Activated CD8-positive, alpha-beta memory T cell treated with anti-CD3 and anti-CD28 coated beads, Interleukin-2, amount 50 U/mL, for 1 hour (primary cell): Measurements from ENCODE around the gene ODF2.
"Not testable (repeated sequence)": the region's sequence is repeated elsewhere in the genome, so short reads cannot be mapped to it uniquely, and the experiment has no call there.

Experiments
- DNase-seq: peaks from one replicate; pipeline ENCODE4 v3.0.0-alpha.2; 2020; ENCODE audit errors: extremely low read depth

The ODF2 gene

DNA sequence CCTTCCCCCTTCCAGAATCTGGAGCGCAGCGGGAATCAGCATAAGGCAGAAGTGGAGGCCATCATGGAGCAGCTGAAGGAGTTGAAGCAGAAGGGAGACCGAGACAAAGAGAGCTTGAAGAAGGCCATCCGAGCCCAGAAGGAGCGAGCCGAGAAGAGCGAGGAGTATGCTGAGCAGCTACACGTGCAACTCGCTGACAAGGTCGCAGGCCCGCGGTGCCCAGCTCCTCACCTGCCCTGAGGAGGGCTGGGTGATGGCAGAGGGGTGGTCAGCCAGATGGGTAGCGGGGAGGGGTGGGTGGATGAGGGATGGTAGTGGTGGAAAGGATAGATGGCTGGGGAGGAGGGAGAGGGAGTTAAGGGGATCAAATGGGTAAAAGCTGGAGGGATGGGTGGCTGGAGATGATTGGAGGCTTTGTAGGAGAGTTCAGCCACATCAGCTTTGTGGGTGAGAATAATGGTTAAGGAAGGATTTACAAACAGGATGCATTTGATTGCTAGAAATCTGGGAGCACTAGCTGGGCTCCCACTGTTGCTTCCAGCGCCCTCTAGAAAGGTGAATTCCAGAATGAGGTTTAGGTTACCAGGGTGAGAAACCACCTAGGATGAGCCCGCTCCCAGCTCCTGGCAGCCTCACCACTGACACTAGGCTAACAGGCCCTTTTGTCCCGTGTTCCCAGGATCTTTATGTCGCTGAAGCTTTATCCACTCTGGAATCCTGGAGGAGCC lies 29.0 kb downstream of the ODF2 start:
- no peak for DNase-seq

DNA sequence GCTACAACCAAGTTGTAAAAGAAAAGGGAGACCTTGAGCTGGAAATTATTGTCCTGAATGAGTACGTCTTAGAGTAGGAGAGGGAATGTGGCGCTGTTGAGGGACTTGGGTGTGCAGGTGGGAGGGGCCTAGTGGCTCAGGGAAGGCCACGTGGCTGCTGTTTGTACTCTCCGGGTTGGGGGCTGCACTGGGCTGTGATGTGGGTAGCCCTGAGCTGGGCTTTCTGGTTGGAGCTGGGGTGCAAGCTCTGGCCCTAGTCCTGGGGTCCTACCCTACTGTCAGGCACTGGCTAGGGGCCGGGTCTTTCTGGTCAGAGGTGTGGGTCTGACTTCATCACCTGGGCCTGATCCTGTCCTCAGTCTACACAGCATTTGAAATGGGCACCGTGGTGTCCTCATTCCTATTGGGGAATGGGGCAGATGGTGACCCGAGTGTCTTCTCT lies 29.6 kb downstream of the ODF2 start:
- DNase-seq: no peak

DNA sequence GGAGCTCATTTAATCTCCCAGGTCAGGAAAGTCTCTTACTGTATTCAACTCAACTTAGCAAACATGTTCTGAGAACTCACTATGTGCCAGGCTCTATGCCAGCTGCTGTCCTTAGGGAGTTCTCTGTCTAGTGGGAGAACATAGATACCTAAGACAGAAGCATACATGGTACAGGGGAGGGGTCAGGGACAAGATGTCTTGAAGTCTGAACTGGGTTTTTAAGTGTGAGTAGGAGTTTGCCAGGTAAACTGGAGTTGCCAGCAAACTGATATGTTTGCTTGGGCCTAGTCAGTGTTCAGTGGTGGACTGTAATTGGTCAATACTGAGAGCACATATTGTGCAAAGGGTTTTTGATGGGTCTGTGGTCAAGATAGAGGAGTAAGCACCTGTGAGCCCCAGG lies 30.4 kb downstream of the ODF2 start:
- no peak for DNase-seq

- no peak for DNase-seq
These were observed 37.6 kb downstream of the ODF2 start for GRCh38 chr9:128493424-128493823.

GRCh38 chr9:128494108-128494745 lies 38.4 kb downstream of the ODF2 start:
- DNase-seq: no peak

DNA sequence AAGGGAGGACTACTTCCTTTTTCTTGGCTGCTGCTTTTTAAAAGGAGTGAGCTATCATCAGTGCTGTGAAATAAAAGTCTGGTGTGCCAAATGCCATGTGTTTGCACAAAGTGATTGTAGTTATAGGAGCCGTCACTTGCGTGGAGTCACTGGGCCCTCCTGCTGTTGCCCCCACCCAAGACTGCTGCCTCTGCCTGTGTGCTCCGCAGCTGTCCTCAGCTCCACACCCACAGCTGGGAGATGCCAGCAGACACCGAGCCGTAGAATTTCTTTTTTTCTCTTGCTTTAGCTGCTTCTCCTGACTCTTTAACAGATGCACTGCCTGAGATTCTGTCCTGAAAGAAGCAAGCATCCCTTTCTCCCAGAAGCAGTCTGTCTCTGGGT lies 38.9 kb downstream of the ODF2 start:
- no peak for DNase-seq

DNA sequence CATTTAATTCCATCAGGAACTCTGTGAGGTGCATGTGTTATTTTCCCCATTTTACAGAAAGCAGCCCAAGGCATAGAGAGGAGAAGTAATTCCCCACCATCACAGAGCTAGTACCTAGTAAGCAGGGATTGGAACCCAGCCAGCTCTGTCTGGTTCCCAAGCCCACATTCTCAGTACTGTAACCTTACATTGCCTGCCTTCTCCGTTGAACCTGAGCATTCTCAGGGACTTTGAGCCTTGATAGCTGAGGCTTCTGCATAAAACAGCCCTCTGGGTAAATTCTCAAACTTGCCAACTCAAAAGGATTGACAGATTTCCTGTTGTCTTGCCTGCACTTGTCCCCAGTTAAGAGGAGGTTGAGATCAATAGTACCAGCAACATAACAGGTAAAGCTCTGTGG lies 39.5 kb downstream of the ODF2 start:
- DNase-seq: no peak

- DNase-seq: no peak
These were observed 40.1 kb downstream of the ODF2 start for GRCh38 chr9:128495804-128496417.

GRCh38 chr9:128497824-128498610 lies 42.2 kb downstream of the ODF2 start:
- no peak for DNase-seq

GRCh38 chr9:128498911-128499310 lies 43.1 kb downstream of the ODF2 start:
- DNase-seq: no peak

GRCh38 chr9:128499920-128500319 lies 44.1 kb downstream of the ODF2 start:
- DNase-seq: no peak

- not testable (repeated sequence) for DNase-seq
These were observed 47.6 kb downstream of the ODF2 start for GRCh38 chr9:128503415-128503825.

GRCh38 chr9:128503870-128504269 lies 48.1 kb downstream of the ODF2 start:
- no peak for DNase-seq

DNA sequence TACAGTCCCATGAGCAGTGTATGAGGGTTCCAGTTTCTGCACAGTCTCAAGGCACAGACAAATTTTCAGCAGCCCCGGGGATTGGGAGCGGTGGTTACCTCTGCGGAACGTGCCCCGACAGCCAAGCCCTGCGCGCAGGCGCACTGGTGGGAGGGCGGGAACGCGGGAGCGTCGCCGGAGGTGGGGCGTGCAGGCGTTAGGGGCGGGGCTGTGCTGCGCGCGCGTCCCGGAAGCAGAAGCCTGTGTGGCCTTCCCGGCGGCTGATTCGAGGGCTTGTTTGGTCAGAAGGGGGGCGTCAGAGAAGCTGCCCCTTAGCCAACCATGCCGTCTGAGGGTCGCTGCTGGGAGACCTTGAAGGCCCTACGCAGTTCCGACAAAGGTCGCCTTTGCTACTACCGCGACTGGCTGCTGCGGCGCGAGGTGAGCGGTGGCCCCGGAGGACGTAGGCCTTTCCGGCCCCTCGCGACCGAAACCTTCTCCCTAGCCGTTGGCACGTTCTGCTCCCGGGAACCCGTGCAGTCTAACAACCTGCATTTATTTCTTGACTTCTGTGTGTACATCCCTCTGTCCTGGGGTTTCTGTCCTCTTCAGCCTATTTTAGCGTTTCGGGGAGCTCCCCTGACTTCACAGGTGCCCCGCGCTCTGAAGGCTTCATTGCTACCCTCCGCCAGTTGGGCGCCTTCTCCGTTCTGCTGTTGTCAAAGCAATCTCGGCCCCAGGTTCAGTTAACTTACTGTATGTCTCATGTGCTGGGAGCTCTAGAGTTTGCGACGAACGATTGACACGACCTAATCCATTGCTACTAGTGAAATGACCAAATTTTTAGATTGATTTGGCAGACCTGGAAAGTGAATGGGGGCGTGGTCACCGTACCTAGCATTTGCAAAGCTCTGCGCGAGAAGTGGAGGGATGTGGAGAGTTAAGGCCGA lies 48.9 kb downstream of the ODF2 start, which contains the start of gene GLE1:
Gene GLE1, plus strand, starts transcription at position 235 of the 929 bp plus-strand sequence. Its CDS starts 87 bp downstream, at position 322.
- DNase-seq: peak; percentile 80

- DNase-seq: no peak
These were observed 49.6 kb downstream of the ODF2 start for GRCh38 chr9:128505414-128505765.

DNA sequence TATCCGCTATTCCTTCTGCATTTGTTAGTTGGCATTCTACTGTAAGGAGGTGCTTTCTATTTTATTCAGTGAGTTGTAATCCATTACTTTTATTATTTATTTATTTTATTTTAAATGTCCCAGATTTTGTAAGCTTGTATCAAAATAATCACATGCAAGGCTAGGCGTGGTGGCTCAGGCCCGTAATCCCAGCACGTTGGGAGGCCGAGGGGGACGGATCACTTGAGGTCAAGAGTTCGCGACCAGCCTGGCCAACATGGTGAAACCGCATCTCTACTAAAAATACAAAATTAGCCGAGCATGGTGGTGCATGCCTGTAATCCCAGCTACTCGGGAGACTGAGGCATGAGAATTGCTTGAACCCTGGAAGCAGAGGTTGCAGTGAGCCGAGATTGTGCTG lies 50.1 kb downstream of the ODF2 start:
- DNase-seq: not testable (repeated sequence)

- DNase-seq: no peak
These were observed 57.0 kb downstream of the ODF2 start for GRCh38 chr9:128512820-128513219.

- DNase-seq: no peak
These were observed 66.2 kb downstream of the ODF2 start for GRCh38 chr9:128521956-128522355.

DNA sequence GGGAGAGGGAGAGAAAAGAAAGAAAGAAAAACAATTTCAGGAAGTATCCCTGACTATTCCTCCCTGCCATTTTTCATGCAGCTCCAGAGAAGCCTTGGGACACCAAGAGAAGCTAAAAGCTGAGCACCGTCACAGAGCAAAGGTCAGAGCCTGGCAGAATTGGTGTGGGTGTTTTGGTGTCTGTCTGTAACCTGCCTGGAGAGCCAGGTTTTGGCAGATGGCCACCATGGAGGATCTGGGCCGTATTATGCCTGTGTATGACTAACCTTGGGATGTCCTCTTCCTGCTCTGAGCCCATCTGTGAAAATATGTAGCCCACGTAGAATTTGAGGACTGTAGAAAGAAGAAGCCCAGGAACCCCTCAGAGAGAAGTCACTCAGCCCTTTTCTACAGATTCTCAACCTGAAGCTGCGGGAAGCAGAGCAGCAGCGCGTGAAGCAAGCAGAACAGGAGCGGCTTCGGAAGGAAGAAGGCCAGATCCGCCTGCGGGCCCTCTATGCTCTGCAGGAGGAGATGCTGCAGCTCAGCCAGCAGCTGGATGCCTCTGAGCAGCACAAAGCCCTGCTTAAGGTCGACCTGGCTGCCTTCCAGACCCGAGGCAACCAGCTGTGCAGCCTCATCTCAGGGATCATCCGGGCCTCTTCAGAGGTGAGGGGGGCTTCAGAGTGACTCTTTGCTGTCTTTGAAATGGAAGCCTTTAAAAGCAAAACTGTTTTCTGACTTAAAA lies 67.6 kb downstream of the ODF2 start:
- no peak for DNase-seq

- DNase-seq: no peak
These were observed 70.9 kb downstream of the ODF2 start for GRCh38 chr9:128526720-128527119.
